ENCODE measurements around the gene RHOT2. TPM values are rescaled to one million over a fixed set of nuclear protein-coding genes. Genes with fewer than 3 reads are reported as not detected.

RHOT2 gene
- total and polyA plus RNA-seq, 9 of the 15 experiments (the other 6 are each of a cell fraction or from before 2014, with no cell fraction given) = 5.0 to 373 (median 112) TPM

DNA sequence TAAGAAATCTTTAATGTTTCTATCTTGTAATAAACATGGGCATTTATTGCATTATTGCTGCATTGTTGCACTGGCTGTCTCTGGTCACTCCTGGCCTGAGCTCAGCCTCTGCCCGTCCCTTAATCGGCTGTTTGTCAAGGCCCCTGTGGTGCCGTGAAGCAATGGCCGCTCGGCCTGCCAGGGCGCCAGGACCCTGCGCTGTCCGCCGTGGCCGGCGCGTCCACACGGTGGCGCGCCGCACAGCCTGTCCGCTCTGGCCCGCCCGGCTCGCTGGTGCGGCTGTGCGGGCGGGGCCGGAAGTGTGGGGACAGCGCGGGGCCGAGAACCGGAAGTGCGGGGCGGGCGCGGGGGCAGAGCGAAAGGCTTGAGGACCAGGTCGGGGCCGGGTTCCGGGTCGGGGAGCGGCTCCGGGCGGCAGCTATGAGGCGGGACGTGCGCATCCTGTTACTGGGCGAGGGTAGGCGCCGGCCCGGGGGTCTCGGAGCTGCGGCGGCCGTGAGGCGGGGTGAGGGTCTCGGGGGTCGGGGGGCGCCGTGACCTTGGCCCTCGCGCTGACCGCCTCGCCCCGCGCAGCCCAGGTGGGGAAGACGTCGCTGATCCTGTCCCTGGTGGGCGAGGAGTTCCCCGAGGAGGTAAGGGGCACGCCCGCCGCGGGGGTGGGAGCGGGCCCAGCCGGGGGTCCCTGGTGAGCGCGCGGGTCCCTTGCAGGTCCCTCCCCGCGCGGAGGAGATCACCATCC, at the start of gene RHOT2 (continued):
- TF ChIP-seq ILF3 (IDR thresholded peaks at IDR 0.05; ENCODE audit: borderline replicate concordance) = no peak; the same call in 1 of the 2 replicates
- no peak for TF ChIP-seq ZNF445 (CRISPR knock-in tag; IDR thresholded peaks at IDR 0.05; ENCODE audit: low read depth)
- no peak for TF ChIP-seq TFAM (CRISPR knock-in tag; conservative IDR thresholded peaks at IDR 0.05)
- no peak for TF ChIP-seq FOXP1 (CRISPR knock-in tag; IDR thresholded peaks at IDR 0.05)
- no peak for TF ChIP-seq ZNF121 (CRISPR knock-in tag; conservative IDR thresholded peaks at IDR 0.05)
- no peak for TF ChIP-seq HMG20B (CRISPR knock-in tag; IDR thresholded peaks at IDR 0.05)
- TF ChIP-seq PHF8 (IDR thresholded peaks at IDR 0.05; ENCODE audit: borderline replicate concordance, low read length) = peak; percentile 76; the same call in 1 of the 2 replicates
- TF ChIP-seq CHD1 (IDR thresholded peaks at IDR 0.05; ENCODE audit: low read length) = no peak
- TF ChIP-seq ARID2 (IDR thresholded peaks at IDR 0.05) = no peak
- TF ChIP-seq KDM5B (IDR thresholded peaks at IDR 0.05; ENCODE audit: insufficient replicate concordance, low read depth, low read length) = peak; percentile 35
- no peak for TF ChIP-seq ZNF436 (CRISPR knock-in tag; IDR thresholded peaks at IDR 0.05)
- peak in 1 of 2 experiments; percentile 57; a peak in 1 of 4 replicates for TF ChIP-seq TBL1XR1 (IDR thresholded peaks at IDR 0.05; ENCODE audit: low read length in 2 of 2)
- no peak for TF ChIP-seq ZBTB8A (IDR thresholded peaks at IDR 0.05; ENCODE audit: partially characterized antibody)
- TF ChIP-seq, protein P1, sequence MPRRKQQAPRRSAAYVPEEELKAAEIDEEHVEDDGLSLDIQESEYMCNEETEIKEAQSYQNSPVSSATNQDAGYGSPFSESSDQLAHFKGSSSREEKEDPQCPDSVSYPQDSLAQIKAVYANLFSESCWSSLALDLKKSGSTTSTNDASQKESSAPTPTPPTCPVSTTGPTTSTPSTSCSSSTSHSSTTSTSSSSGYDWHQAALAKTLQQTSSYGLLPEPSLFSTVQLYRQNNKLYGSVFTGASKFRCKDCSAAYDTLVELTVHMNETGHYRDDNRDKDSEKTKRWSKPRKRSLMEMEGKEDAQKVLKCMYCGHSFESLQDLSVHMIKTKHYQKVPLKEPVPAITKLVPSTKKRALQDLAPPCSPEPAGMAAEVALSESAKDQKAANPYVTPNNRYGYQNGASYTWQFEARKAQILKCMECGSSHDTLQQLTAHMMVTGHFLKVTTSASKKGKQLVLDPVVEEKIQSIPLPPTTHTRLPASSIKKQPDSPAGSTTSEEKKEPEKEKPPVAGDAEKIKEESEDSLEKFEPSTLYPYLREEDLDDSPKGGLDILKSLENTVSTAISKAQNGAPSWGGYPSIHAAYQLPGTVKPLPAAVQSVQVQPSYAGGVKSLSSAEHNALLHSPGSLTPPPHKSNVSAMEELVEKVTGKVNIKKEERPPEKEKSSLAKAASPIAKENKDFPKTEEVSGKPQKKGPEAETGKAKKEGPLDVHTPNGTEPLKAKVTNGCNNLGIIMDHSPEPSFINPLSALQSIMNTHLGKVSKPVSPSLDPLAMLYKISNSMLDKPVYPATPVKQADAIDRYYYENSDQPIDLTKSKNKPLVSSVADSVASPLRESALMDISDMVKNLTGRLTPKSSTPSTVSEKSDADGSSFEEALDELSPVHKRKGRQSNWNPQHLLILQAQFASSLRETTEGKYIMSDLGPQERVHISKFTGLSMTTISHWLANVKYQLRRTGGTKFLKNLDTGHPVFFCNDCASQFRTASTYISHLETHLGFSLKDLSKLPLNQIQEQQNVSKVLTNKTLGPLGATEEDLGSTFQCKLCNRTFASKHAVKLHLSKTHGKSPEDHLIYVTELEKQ (CRISPR knock-in tag; IDR thresholded peaks at IDR 0.05) = no peak
- peak; percentile 92 for TF ChIP-seq CTBP1 (IDR thresholded peaks at IDR 0.05; ENCODE audit: borderline replicate concordance)
- TF ChIP-seq GTF2F1 (IDR thresholded peaks at IDR 0.05; ENCODE audit: low read depth, low read length) = no peak
- no peak for TF ChIP-seq POLR3G (IDR thresholded peaks at IDR 0.05; ENCODE audit: extremely low read depth, insufficient read length, insufficient replicate concordance)
- TF ChIP-seq MTF1 (CRISPR knock-in tag; IDR thresholded peaks at IDR 0.05; ENCODE audit: borderline replicate concordance) = no peak
- TF ChIP-seq RBM25 (IDR thresholded peaks at IDR 0.05; ENCODE audit: low read depth, low read length, severe bottlenecking) = no peak
- no peak for TF ChIP-seq HMG20A (CRISPR knock-in tag; conservative IDR thresholded peaks at IDR 0.05)
- TF ChIP-seq, protein P2, sequence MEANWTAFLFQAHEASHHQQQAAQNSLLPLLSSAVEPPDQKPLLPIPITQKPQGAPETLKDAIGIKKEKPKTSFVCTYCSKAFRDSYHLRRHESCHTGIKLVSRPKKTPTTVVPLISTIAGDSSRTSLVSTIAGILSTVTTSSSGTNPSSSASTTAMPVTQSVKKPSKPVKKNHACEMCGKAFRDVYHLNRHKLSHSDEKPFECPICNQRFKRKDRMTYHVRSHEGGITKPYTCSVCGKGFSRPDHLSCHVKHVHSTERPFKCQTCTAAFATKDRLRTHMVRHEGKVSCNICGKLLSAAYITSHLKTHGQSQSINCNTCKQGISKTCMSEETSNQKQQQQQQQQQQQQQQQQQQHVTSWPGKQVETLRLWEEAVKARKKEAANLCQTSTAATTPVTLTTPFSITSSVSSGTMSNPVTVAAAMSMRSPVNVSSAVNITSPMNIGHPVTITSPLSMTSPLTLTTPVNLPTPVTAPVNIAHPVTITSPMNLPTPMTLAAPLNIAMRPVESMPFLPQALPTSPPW (CRISPR knock-in tag; IDR thresholded peaks at IDR 0.05) = peak; percentile 99
- TF ChIP-seq, protein P3, sequence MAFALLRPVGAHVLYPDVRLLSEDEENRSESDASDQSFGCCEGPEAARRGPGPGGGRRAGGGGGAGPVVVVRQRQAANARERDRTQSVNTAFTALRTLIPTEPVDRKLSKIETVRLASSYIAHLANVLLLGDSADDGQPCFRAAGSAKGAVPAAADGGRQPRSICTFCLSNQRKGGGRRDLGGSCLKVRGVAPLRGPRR (CRISPR knock-in tag; IDR thresholded peaks at IDR 0.05) = no peak
- no peak for TF ChIP-seq PTRF (tag; IDR thresholded peaks at IDR 0.05)
- no peak for TF ChIP-seq HDAC6 (IDR thresholded peaks at IDR 0.05; ENCODE audit: low read depth, low read length)

Data from K562 (cell line).